NOMO-1 treated with dmso at 0.1 percent for 144 hours (cell line): ENCODE data around the gene MYO7A.

ENCODE experiments used
- DNase-seq: peaks from one replicate; lab custom pipeline; 2025; ENCODE audit not compliant: unreplicated experiment; lab: John Stamatoyannopoulos, UW

MYO7A gene

GRCh38 chr11:77126861-77127234 is 1.2 kb upstream of the MYO7A start:
- no peak for DNase-seq

GRCh38 chr11:77127235-77127911 is 673 bp upstream of the MYO7A start:
- peak; percentile 14 for DNase-seq

GRCh38 chr11:77129069-77129841 is 1.2 kb downstream of the MYO7A start:
- no peak for DNase-seq

- no peak for DNase-seq
Measured at GRCh38 chr11:77129842-77130756, 2.1 kb downstream of the MYO7A start.

- no peak for DNase-seq
Measured at GRCh38 chr11:77130763-77131513, 2.9 kb downstream of the MYO7A start.

- DNase-seq = no peak
Measured at GRCh38 chr11:77131560-77131959, 3.5 kb downstream of the MYO7A start.

- DNase-seq = no peak
Measured at GRCh38 chr11:77135069-77135468, 7.0 kb downstream of the MYO7A start.

- DNase-seq = no peak
Measured at GRCh38 chr11:77136074-77136473, 8.0 kb downstream of the MYO7A start.

- DNase-seq = no peak
Measured at GRCh38 chr11:77136784-77137420, 8.9 kb downstream of the MYO7A start.

- no peak for DNase-seq
Measured at GRCh38 chr11:77137421-77137820, 9.4 kb downstream of the MYO7A start.

- DNase-seq = no peak
Measured at GRCh38 chr11:77138106-77138649, 10.1 kb downstream of the MYO7A start.

GRCh38 chr11:77139201-77139600 is 11.2 kb downstream of the MYO7A start:
- no peak for DNase-seq

GRCh38 chr11:77140231-77140851 is 12.3 kb downstream of the MYO7A start:
- no peak for DNase-seq

GRCh38 chr11:77141034-77141433 is 13.0 kb downstream of the MYO7A start:
- DNase-seq = no peak

- DNase-seq = no peak
Measured at GRCh38 chr11:77141475-77141874, 13.4 kb downstream of the MYO7A start.

- no peak for DNase-seq
Measured at GRCh38 chr11:77142091-77142975, 14.3 kb downstream of the MYO7A start.

GRCh38 chr11:77143405-77144020 is 15.5 kb downstream of the MYO7A start:
- no peak for DNase-seq

GRCh38 chr11:77144196-77144856 is 16.3 kb downstream of the MYO7A start:
- no peak for DNase-seq
